ENCODE measurements around the gene PLEKHG7. TPM values are rescaled to one million over a fixed set of nuclear protein-coding genes. Genes with fewer than 3 reads are reported as not detected.

The PLEKHG7 gene
- total and polyA plus RNA-seq, 10 of the 15 experiments (the other 5 are each of a cell fraction or from before 2014, with no cell fraction given) = 0.16 to 1.3 (median 0.65) TPM; not detected in 1

DNA sequence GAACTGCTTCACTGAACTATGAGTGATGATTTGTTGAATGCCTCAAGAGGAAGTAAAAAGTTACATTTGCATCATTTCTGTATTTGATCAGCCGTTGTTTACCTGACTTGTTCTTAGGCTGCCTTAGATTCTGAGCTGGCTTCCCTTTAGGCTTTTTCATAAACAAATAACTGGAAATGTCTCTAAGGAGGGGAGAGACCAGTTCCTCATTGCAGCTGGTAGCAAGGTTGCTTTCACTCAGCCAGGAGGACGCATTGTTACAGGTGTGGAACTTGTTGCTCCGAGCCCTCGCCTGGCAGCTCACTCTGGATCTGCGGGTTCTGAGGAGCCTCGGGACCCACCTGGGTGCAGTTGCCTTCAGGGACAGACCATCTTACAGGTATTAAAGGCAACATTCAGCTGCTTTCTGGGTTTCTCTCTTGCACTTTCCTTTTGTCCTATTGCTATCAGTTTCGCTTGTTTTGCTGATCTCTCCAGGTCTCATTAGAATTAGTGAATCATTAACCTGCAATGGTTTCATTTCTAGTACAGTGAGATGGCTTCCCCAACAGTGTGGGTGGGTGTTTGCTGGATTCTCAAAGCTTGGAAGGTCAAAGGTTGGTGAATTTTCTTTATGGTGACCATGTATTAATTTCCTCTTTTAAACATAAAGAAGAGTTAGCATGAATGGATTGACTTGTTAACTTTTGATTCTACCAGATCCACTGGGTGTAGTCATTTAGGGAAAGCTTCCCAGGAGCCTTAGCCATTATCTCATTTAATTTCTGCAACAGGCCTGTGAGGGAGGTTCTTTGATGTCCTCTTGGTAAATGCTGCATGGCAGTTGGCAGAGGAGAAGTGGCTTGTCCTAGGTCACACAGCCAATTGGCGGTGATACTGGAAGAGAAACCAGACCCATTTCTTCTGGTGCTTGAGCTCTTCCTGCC, at the start of gene PLEKHG7 (continued):
- TF ChIP-seq, protein P1, sequence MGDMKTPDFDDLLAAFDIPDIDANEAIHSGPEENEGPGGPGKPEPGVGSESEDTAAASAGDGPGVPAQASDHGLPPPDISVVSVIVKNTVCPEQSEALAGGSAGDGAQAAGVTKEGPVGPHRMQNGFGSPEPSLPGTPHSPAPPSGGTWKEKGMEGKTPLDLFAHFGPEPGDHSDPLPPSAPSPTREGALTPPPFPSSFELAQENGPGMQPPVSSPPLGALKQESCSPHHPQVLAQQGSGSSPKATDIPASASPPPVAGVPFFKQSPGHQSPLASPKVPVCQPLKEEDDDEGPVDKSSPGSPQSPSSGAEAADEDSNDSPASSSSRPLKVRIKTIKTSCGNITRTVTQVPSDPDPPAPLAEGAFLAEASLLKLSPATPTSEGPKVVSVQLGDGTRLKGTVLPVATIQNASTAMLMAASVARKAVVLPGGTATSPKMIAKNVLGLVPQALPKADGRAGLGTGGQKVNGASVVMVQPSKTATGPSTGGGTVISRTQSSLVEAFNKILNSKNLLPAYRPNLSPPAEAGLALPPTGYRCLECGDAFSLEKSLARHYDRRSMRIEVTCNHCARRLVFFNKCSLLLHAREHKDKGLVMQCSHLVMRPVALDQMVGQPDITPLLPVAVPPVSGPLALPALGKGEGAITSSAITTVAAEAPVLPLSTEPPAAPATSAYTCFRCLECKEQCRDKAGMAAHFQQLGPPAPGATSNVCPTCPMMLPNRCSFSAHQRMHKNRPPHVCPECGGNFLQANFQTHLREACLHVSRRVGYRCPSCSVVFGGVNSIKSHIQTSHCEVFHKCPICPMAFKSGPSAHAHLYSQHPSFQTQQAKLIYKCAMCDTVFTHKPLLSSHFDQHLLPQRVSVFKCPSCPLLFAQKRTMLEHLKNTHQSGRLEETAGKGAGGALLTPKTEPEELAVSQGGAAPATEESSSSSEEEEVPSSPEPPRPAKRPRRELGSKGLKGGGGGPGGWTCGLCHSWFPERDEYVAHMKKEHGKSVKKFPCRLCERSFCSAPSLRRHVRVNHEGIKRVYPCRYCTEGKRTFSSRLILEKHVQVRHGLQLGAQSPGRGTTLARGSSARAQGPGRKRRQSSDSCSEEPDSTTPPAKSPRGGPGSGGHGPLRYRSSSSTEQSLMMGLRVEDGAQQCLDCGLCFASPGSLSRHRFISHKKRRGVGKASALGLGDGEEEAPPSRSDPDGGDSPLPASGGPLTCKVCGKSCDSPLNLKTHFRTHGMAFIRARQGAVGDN (IDR thresholded peaks at IDR 0.05) = peak; percentile 58; the same call in 1 of the 2 replicates
- peak; percentile 44; the same call in 1 of the 2 replicates for TF ChIP-seq NFYB (IDR thresholded peaks at IDR 0.05; ENCODE audit: insufficient read depth, low read depth, low read length)
- 0 out of 2 replicates have a peak, but pooled peaks have one; percentile 46 for TF ChIP-seq GATAD2B (conservative IDR thresholded peaks at IDR 0.05; ENCODE audit: low read depth)
- TF ChIP-seq YY1 (IDR thresholded peaks at IDR 0.05; ENCODE audit: low read depth, low read length) = 0 out of 2 replicates have a peak, but pooled peaks have one; percentile 56
- no peak for TF ChIP-seq SIN3A (IDR thresholded peaks at IDR 0.05; ENCODE audit: low read depth, low read length)
- 0 out of 2 replicates have a peak, but pooled peaks have one; percentile 55 for TF ChIP-seq RCOR1 (conservative IDR thresholded peaks at IDR 0.05; ENCODE audit: low read depth, low read length)
- no peak for TF ChIP-seq ATF3 (IDR thresholded peaks at IDR 0.05; ENCODE audit: borderline replicate concordance, extremely low read depth, low read depth, low read length)
- peak; percentile 43 for TF ChIP-seq MXI1 (IDR thresholded peaks at IDR 0.05; ENCODE audit: low read depth, low read length)
- TF ChIP-seq RELA (IDR thresholded peaks at IDR 0.05; ENCODE audit: borderline replicate concordance, partially characterized antibody) = peak; percentile 6
- TF ChIP-seq RAD21 (IDR thresholded peaks at IDR 0.05; ENCODE audit: insufficient read depth, low read depth, low read length) = 0 out of 2 replicates have a peak, but pooled peaks have one; percentile 1
- peak; percentile 91 for TF ChIP-seq SMARCA5 (IDR thresholded peaks at IDR 0.05)
- peak; percentile 28; the same call in 1 of the 2 replicates for TF ChIP-seq LARP7 (IDR thresholded peaks at IDR 0.05)
- TF ChIP-seq BCLAF1 (IDR thresholded peaks at IDR 0.05) = no peak
- no peak for TF ChIP-seq E4F1 (IDR thresholded peaks at IDR 0.05; ENCODE audit: borderline replicate concordance, partially characterized antibody)
- TF ChIP-seq NR2F1 (conservative IDR thresholded peaks at IDR 0.05) = peak; percentile 96
- TF ChIP-seq HCFC1 (IDR thresholded peaks at IDR 0.05; ENCODE audit: low read length) = no peak
- peak; percentile 83 for TF ChIP-seq ATF7 (IDR thresholded peaks at IDR 0.05; ENCODE audit: low read depth)
